Measurements from ENCODE around the gene CLSTN2. TPM values are rescaled to one million over a fixed set of nuclear protein-coding genes. Genes with fewer than 3 reads are reported as not detected.

Gene CLSTN2
- total RNA-seq, 1 experiment from 2014 or later, result 0.68 TPM

GRCh38 chr3:139939681-139940190 is 4.8 kb downstream of the CLSTN2 start:
- H4K20me1 ChIP-seq (ENCODE audit: control insufficient read depth, insufficient read depth, insufficient read length), result no peaks in the 10 kb centered on the region
- H2BK15ac ChIP-seq (ENCODE audit: low read depth, low read length), result no peak overlapping the region
- Mint-ChIP-seq H3K27me3 (ENCODE audit: low read depth) (peaks cover 76% of the 10 kb centered on the region), H3K4me3 (no peak overlapping the region), H3K36me3 (ENCODE audit: insufficient read depth in 1 of 3, low read depth in 3 of 3) (no peaks in the 10 kb centered on the region), H3K4me1 (peaks cover 10 to 12% of the 10 kb centered on the region in 2 experiments), H3K9me3 (peaks cover 0 to 3% of the 10 kb centered on the region in 2 experiments; a peak in 2 of 5 replicates), H3K27ac (no peak overlapping the region)
- no peak overlapping the region for H2BK20ac ChIP-seq (ENCODE audit: low read depth, low read length, poor library complexity, severe bottlenecking)
- H3K14ac ChIP-seq (ENCODE audit: insufficient read depth, low read length), result no peak overlapping the region
- H3K18ac ChIP-seq (ENCODE audit: insufficient read length, low read depth, low read length), result no peak overlapping the region
- H3K27ac ChIP-seq (ENCODE audit: insufficient read length, low read depth, low read length), result no peak overlapping the region
- no peaks in the 10 kb centered on the region for H3K79me2 ChIP-seq (ENCODE audit: insufficient read depth, low read length)
- H2AFZ ChIP-seq (ENCODE audit: low read length), result no peak overlapping the region
- H3K23ac ChIP-seq (ENCODE audit: insufficient read length, low read depth, low read length), result no peak overlapping the region
- no CpG with 5 or more reads among the region's 2 CpGs for WGBS (ENCODE audit: extremely low coverage, insufficient read length, low lambda C conversion rate)
- H2AK5ac ChIP-seq (ENCODE audit: insufficient read length, low read length), result no peak overlapping the region
- no peak overlapping the region for H3K4ac ChIP-seq (ENCODE audit: low read depth, low read length)
- DNase-seq, result no peak
- H3K79me1 ChIP-seq (ENCODE audit: insufficient read depth, low read depth, low read length, poor library complexity, severe bottlenecking), result no peaks in the 10 kb centered on the region
- H3K56ac ChIP-seq (ENCODE audit: insufficient read length, low read depth, low read length), result no peak overlapping the region
- H4K91ac ChIP-seq (ENCODE audit: insufficient read length, low read depth, low read length), result no peak overlapping the region
- no peak overlapping the region for H4K8ac ChIP-seq (replicated peaks; ENCODE audit: insufficient read length, low read depth, low read length)
- no peak overlapping the region for H2BK120ac ChIP-seq (ENCODE audit: low read depth, low read length, poor library complexity, severe bottlenecking)
- H3K27me3 ChIP-seq (ENCODE audit: insufficient read depth, low read length), result peaks cover 15% of the 10 kb centered on the region
- no peak overlapping the region for H2BK12ac ChIP-seq (ENCODE audit: insufficient read length, low read depth, low read length)
- H3K4me1 ChIP-seq (ENCODE audit: insufficient read depth, low read length), result no peaks in the 10 kb centered on the region
- no peak overlapping the region for H2BK5ac ChIP-seq (ENCODE audit: insufficient read length, low read length)
- no peak overlapping the region for H3K9ac ChIP-seq (ENCODE audit: extremely low read depth, insufficient read length, low read length)
- H3T11ph ChIP-seq (ENCODE audit: low read length), result no peak overlapping the region
- TF ChIP-seq CTCF (conservative IDR thresholded peaks at IDR 0.05), result no peak
- H3K9me3 ChIP-seq (ENCODE audit: control insufficient read depth, low read depth, low read length), result no peaks in the 10 kb centered on the region
- no peak overlapping the region for H4K5ac ChIP-seq (ENCODE audit: insufficient read length, low read depth, low read length)
- H3K23me2 ChIP-seq (ENCODE audit: insufficient read length, low read depth, low read length, poor library complexity, severe bottlenecking), result peaks cover 10% of the 10 kb centered on the region
- no peak overlapping the region for H3K4me2 ChIP-seq (ENCODE audit: insufficient read depth, insufficient read length, low read length)

All from H9 (cell line).